H9 (cell line): ENCODE data around the gene ARHGEF7. TPM values are rescaled to one million over a fixed set of nuclear protein-coding genes. Genes with fewer than 3 reads are reported as not detected.

Experiments
- DNase-seq: peaks from one replicate; pipeline ENCODE4 v3.0.0-alpha.2; 2017
- H2AFZ ChIP-seq: one replicate; pipeline ENCODE4 v1.6.1; 2013; ENCODE audit warnings: mild to moderate bottlenecking, low read length, control low read depth, moderate library complexity
- H2AK5ac ChIP-seq: 2 replicates; pipeline ENCODE4 v1.6.1; 2013; ENCODE audit warnings: low read length, control low read depth, mixed read lengths; ENCODE audit not compliant: insufficient read length
- H2BK120ac ChIP-seq: one replicate; pipeline ENCODE4 v1.6.1; 2013; ENCODE audit warnings: low read depth, mild to moderate bottlenecking, low read length, control low read depth, inconsistent platforms; ENCODE audit not compliant: poor library complexity, severe bottlenecking
- H2BK12ac ChIP-seq: 2 replicates; pipeline ENCODE4 v1.6.1; 2013; ENCODE audit warnings: low read length, control low read depth, mixed read lengths, low read depth; ENCODE audit not compliant: insufficient read length
- H2BK15ac ChIP-seq: 2 replicates; pipeline ENCODE4 v1.6.1; 2013; ENCODE audit warnings: low read depth, low read length, control low read depth
- H2BK20ac ChIP-seq: one replicate; pipeline ENCODE4 v1.6.1; 2013; ENCODE audit warnings: low read depth, mild to moderate bottlenecking, low read length, control low read depth, inconsistent platforms; ENCODE audit not compliant: poor library complexity, severe bottlenecking
- H2BK5ac ChIP-seq: 2 replicates; pipeline ENCODE4 v1.6.1; 2013; ENCODE audit warnings: low read length, control low read depth, mixed read lengths; ENCODE audit not compliant: insufficient read length
- H3K14ac ChIP-seq: 2 replicates; pipeline ENCODE4 v1.6.1; 2013; ENCODE audit warnings: low read length, control low read depth; ENCODE audit not compliant: insufficient read depth
- H3K18ac ChIP-seq: 2 replicates; pipeline ENCODE4 v1.6.1; 2013; ENCODE audit warnings: low read depth, mild to moderate bottlenecking, mixed read lengths, low read length, control low read depth; ENCODE audit not compliant: insufficient read length
- H3K23ac ChIP-seq: 2 replicates; pipeline ENCODE4 v1.6.1; 2013; ENCODE audit warnings: low read length, control low read depth, mixed read lengths, low read depth; ENCODE audit not compliant: insufficient read length
- H3K23me2 ChIP-seq: 2 replicates; pipeline ENCODE4 v1.6.1; 2013; ENCODE audit warnings: low read depth, mild to moderate bottlenecking, mixed read lengths, low read length, control low read depth; ENCODE audit not compliant: insufficient read length, poor library complexity, severe bottlenecking
- H3K27ac ChIP-seq: 2 replicates; pipeline ENCODE4 v1.5.1; 2013; ENCODE audit warnings: low read length, control low read depth, mixed read lengths, low read depth; ENCODE audit not compliant: insufficient read length
- H3K27me3 ChIP-seq: 2 replicates; pipeline ENCODE4 v1.6.1; 2013; ENCODE audit warnings: low read length, control low read depth, inconsistent platforms; ENCODE audit not compliant: insufficient read depth
- H3K4ac ChIP-seq: 2 replicates; pipeline ENCODE4 v1.6.1; 2013; ENCODE audit warnings: low read depth, mild to moderate bottlenecking, control low read depth, inconsistent platforms, low read length, moderate library complexity
- H3K4me1 ChIP-seq: 2 replicates; pipeline ENCODE4 v1.6.1; 2013; ENCODE audit warnings: low read length, control low read depth, inconsistent platforms; ENCODE audit not compliant: insufficient read depth
- H3K4me2 ChIP-seq: 2 replicates; pipeline ENCODE4 v1.6.1; 2013; ENCODE audit warnings: low read length, control low read depth, mixed read lengths; ENCODE audit not compliant: insufficient read length, insufficient read depth
- H3K56ac ChIP-seq: 2 replicates; pipeline ENCODE4 v1.6.1; 2013; ENCODE audit warnings: low read depth, mild to moderate bottlenecking, mixed read lengths, low read length, control low read depth; ENCODE audit not compliant: insufficient read length
- H3K79me1 ChIP-seq: 2 replicates; pipeline ENCODE4 v1.6.1; 2013; ENCODE audit warnings: low read depth, mild to moderate bottlenecking, moderate library complexity, low read length, control low read depth, inconsistent platforms; ENCODE audit not compliant: insufficient read depth, poor library complexity, severe bottlenecking
- H3K79me2 ChIP-seq: 2 replicates; pipeline ENCODE4 v1.6.1; 2013; ENCODE audit warnings: low read length, control low read depth, inconsistent platforms; ENCODE audit not compliant: insufficient read depth
- H3K9ac ChIP-seq: 2 replicates; pipeline ENCODE4 v1.6.1; 2013; ENCODE audit warnings: low read length, control low read depth, mixed read lengths; ENCODE audit not compliant: insufficient read length; ENCODE audit errors: extremely low read depth
- H3K9me3 ChIP-seq: one replicate; pipeline ENCODE4 v1.6.1; 2013; ENCODE audit warnings: low read depth, low read length, inconsistent platforms; ENCODE audit not compliant: control insufficient read depth
- H3T11ph ChIP-seq: one replicate; pipeline ENCODE4 v1.6.1; 2013; ENCODE audit warnings: mild to moderate bottlenecking, low read length, control low read depth, inconsistent platforms
- H4K20me1 ChIP-seq: one replicate; pipeline ENCODE4 v1.6.1; 2013; ENCODE audit not compliant: control insufficient read depth, insufficient read length, insufficient read depth
- H4K5ac ChIP-seq: 2 replicates; pipeline ENCODE4 v1.6.1; 2013; ENCODE audit warnings: low read depth, mild to moderate bottlenecking, mixed read lengths, low read length, control low read depth; ENCODE audit not compliant: insufficient read length
- H4K8ac ChIP-seq: replicated peaks from 2 replicates; pipeline ENCODE4 v1.6.1; 2013; ENCODE audit warnings: low read length, control low read depth, mixed read lengths, low read depth; ENCODE audit not compliant: insufficient read length
- H4K91ac ChIP-seq: 2 replicates; pipeline ENCODE4 v1.6.1; 2013; ENCODE audit warnings: low read depth, mild to moderate bottlenecking, moderate library complexity, mixed read lengths, low read length, control low read depth; ENCODE audit not compliant: insufficient read length
- H3K27ac Mint-ChIP-seq, 3 experiments: 2 replicates in 2 of 3; 3 replicates in 1 of 3; pipeline ENCODE4 v1.8.0; 2020 to 2021; ENCODE audit warnings: mixed read lengths in 3 of 3, mild to moderate bottlenecking in 1 of 3, moderate library complexity in 1 of 3
- H3K27me3 Mint-ChIP-seq: 2 replicates; pipeline ENCODE4 v1.8.0; 2021; ENCODE audit warnings: low read depth, mild to moderate bottlenecking, moderate library complexity, mixed read lengths
- H3K36me3 Mint-ChIP-seq, 3 experiments: 2 replicates in 2 of 3; 3 replicates in 1 of 3; pipeline ENCODE4 v1.8.0; 2020 to 2021; ENCODE audit warnings: low read depth in 3 of 3, mixed read lengths in 3 of 3; ENCODE audit not compliant: insufficient read depth in 1 of 3
- H3K4me1 Mint-ChIP-seq, 2 experiments: 2 replicates each; pipeline ENCODE4 v1.8.0; 2020; ENCODE audit warnings: mixed read lengths in 2 of 2
- H3K4me3 Mint-ChIP-seq, 2 experiments: 2 replicates in 1 of 2; 3 replicates in 1 of 2; pipeline ENCODE4 v1.8.0; 2020 to 2021; ENCODE audit warnings: mild to moderate bottlenecking in 2 of 2, mixed read lengths in 2 of 2, moderate library complexity in 1 of 2
- H3K9me3 Mint-ChIP-seq, 2 experiments: 2 replicates in 1 of 2; 3 replicates in 1 of 2; pipeline ENCODE4 v1.8.0; 2020; ENCODE audit warnings: mild to moderate bottlenecking in 2 of 2, mixed read lengths in 2 of 2, moderate library complexity in 1 of 2
- CTCF ChIP-seq: fragments of 200-600 bp; sonication (generic); conservative IDR thresholded peaks from 3 replicates; pipeline ENCODE4 v1.8.0; 2021; ENCODE audit warnings: antibody characterized with exemption, mild to moderate bottlenecking
- WGBS: extraction: QIAGEN DNeasy Blood & Tissue Kit; methylation state at CpG from one replicate; pipeline ENCODE4 v1.1.7; 2013; ENCODE audit warnings: missing lambda C conversion rate, low lambda C conversion rate, mixed read lengths; ENCODE audit not compliant: insufficient read length; ENCODE audit errors: extremely low coverage; 5-methylcytosine and 5-hydroxymethylcytosine counted together
- total RNA-seq: library from RNA; stranded (reverse); gene quantifications from 2 replicates; pipeline ENCODE4 v1.2.1, GENCODE V29; 2021

The ARHGEF7 gene
- total RNA-seq, 1 experiment from 2014 or later, result 51.9 TPM

GRCh38 chr13:111181977-111182376 is 66.9 kb downstream of the ARHGEF7 start:
- no peaks in the 10 kb centered on the region; the same call in 1 of the 2 replicates for H3K4me1 ChIP-seq
- no CpG with 5 or more reads among the region's 14 CpGs for WGBS
- no peak overlapping the region for H3K18ac ChIP-seq
- DNase-seq, result no peak
- H3K9me3 ChIP-seq, result no peaks in the 10 kb centered on the region
- no peak overlapping the region for H3T11ph ChIP-seq
- no peak overlapping the region for H3K56ac ChIP-seq
- H2BK15ac ChIP-seq, result no peak overlapping the region
- no peaks in the 10 kb centered on the region for H3K9me3 Mint-ChIP-seq
- no peak overlapping the region for H2BK12ac ChIP-seq
- H2AFZ ChIP-seq, result no peak overlapping the region
- peak overlapping the region in 1 of 3 experiments; percentile 36; a peak in 2 of 7 replicates for H3K27ac Mint-ChIP-seq
- no peak overlapping the region for H3K27ac ChIP-seq
- H3K27me3 ChIP-seq, result no peaks in the 10 kb centered on the region
- H2AK5ac ChIP-seq, result no peak overlapping the region
- H3K23ac ChIP-seq, result no peak overlapping the region
- no peak overlapping the region for H3K4me2 ChIP-seq
- peaks cover 23 to 30% of the 10 kb centered on the region in 2 experiments for H3K4me1 Mint-ChIP-seq
- H4K8ac ChIP-seq, result no peak overlapping the region
- H3K79me1 ChIP-seq, result peaks cover 9% of the 10 kb centered on the region
- no peak overlapping the region for H3K4ac ChIP-seq
- peaks cover 2 to 4% (median 4%) of the 10 kb centered on the region in 3 experiments; a peak in 6 of 7 replicates for H3K36me3 Mint-ChIP-seq
- no peak for TF ChIP-seq CTCF
- no peak overlapping the region for H3K4me3 Mint-ChIP-seq
- no peak overlapping the region for H3K9ac ChIP-seq
- H3K23me2 ChIP-seq, result no peaks in the 10 kb centered on the region
- H2BK20ac ChIP-seq, result no peak overlapping the region
- no peak overlapping the region for H2BK5ac ChIP-seq
- H3K14ac ChIP-seq, result no peak overlapping the region
- no peaks in the 10 kb centered on the region for H3K27me3 Mint-ChIP-seq
- no peak overlapping the region for H4K5ac ChIP-seq
- H3K79me2 ChIP-seq, result peaks cover 34% of the 10 kb centered on the region; the same call in 1 of the 2 replicates
- no peaks in the 10 kb centered on the region for H4K20me1 ChIP-seq
- no peak overlapping the region for H4K91ac ChIP-seq
- no peak overlapping the region for H2BK120ac ChIP-seq
